Stimulated activated CD8-positive, alpha-beta memory T cell treated with anti-CD3 and anti-CD28 coated beads, Interleukin-7, amount 100 ng/mL, for 24 hours (primary cell): Measurements from ENCODE around the gene CLMN.

Experiments used
- DNase-seq: peaks from one replicate; pipeline ENCODE4 v3.0.0-alpha.2; 2020; ENCODE audit warnings: low read depth

CLMN gene

GRCh38 chr14:95261616-95262510 is 57.8 kb downstream of the CLMN start:
- DNase-seq, result no peak

- DNase-seq, result no peak
Observed at GRCh38 chr14:95260537-95261361, 59.0 kb downstream of the CLMN start.

- DNase-seq, result no peak
Observed at GRCh38 chr14:95258754-95259593, 60.7 kb downstream of the CLMN start.

GRCh38 chr14:95258156-95258555 is 61.6 kb downstream of the CLMN start:
- no peak for DNase-seq

GRCh38 chr14:95257521-95257920 is 62.2 kb downstream of the CLMN start:
- DNase-seq, result no peak

GRCh38 chr14:95256776-95257060 is 63.0 kb downstream of the CLMN start:
- no peak for DNase-seq

GRCh38 chr14:95256002-95256775 is 63.5 kb downstream of the CLMN start:
- DNase-seq, result no peak

- no peak for DNase-seq
Observed at GRCh38 chr14:95255487-95255886, 64.2 kb downstream of the CLMN start.

- DNase-seq, result no peak
Observed at GRCh38 chr14:95255013-95255412, 64.7 kb downstream of the CLMN start.

- DNase-seq, result no peak
Observed at GRCh38 chr14:95254288-95254687, 65.4 kb downstream of the CLMN start.

- DNase-seq, result no peak
Observed at GRCh38 chr14:95253039-95253630, 66.6 kb downstream of the CLMN start.

- no peak for DNase-seq
Observed at GRCh38 chr14:95252219-95252618, 67.5 kb downstream of the CLMN start.

- no peak for DNase-seq
Observed at GRCh38 chr14:95250936-95251335, 68.8 kb downstream of the CLMN start.

- DNase-seq, result no peak
Observed at GRCh38 chr14:95250140-95250769, 69.5 kb downstream of the CLMN start.

- DNase-seq, result no peak
Observed at GRCh38 chr14:95248432-95248831, 71.3 kb downstream of the CLMN start.

- no peak for DNase-seq
Observed at GRCh38 chr14:95246870-95247269, 72.8 kb downstream of the CLMN start.

GRCh38 chr14:95245334-95245733 is 74.4 kb downstream of the CLMN start:
- no peak for DNase-seq

GRCh38 chr14:95244587-95244986 is 75.1 kb downstream of the CLMN start:
- no peak for DNase-seq

- no peak for DNase-seq
Observed at GRCh38 chr14:95242870-95243269, 76.8 kb downstream of the CLMN start.
